Endometrium (tissue), 2 donors: Measurements from ENCODE around the gene LRP2BP.
A peak's percentile ranks its signal among the peaks of the same experiment; 100 is the strongest.
"Not testable (repeated sequence)": the region's sequence is repeated elsewhere in the genome, so short reads cannot be mapped to it uniquely, and the experiment has no call there.

ENCODE experiments used
- FAIRE-seq: peaks from 2 replicates; lab custom pipeline; 2012; peaks lifted over from hg19 to GRCh38; lab: Jason Lieb, UNC
- donor health status: control.
- donor health status: control.

The LRP2BP gene

GRCh38 chr4:185361872-185362271 lies 33.9 kb downstream of the LRP2BP start:
- FAIRE-seq: no peak

- no peak for FAIRE-seq
These were observed 35.8 kb downstream of the LRP2BP start for GRCh38 chr4:185359767-185360446.

- no peak for FAIRE-seq
These were observed 36.8 kb downstream of the LRP2BP start for GRCh38 chr4:185358959-185359358.

- no peak for FAIRE-seq
These were observed 37.2 kb downstream of the LRP2BP start for GRCh38 chr4:185358514-185358913.

- FAIRE-seq: no peak
These were observed 37.8 kb downstream of the LRP2BP start for GRCh38 chr4:185357733-185358440.

GRCh38 chr4:185357211-185357610 lies 38.5 kb downstream of the LRP2BP start:
- no peak for FAIRE-seq

- FAIRE-seq: no peak
These were observed 43.0 kb downstream of the LRP2BP start for GRCh38 chr4:185352741-185353140.

- FAIRE-seq: no peak
These were observed 43.5 kb downstream of the LRP2BP start for GRCh38 chr4:185352202-185352601.

- no peak for FAIRE-seq
These were observed 44.0 kb downstream of the LRP2BP start for GRCh38 chr4:185351691-185352090.

- no peak for FAIRE-seq
These were observed 48.6 kb downstream of the LRP2BP start for GRCh38 chr4:185346975-185347601.

- no peak for FAIRE-seq
These were observed 50.8 kb downstream of the LRP2BP start for GRCh38 chr4:185344743-185345538.

GRCh38 chr4:185343726-185344581 lies 51.8 kb downstream of the LRP2BP start:
- FAIRE-seq: peak; percentile 86

GRCh38 chr4:185341841-185342240 lies 53.9 kb downstream of the LRP2BP start:
- no peak for FAIRE-seq

- FAIRE-seq: no peak
These were observed 54.3 kb downstream of the LRP2BP start for GRCh38 chr4:185341377-185341776.

GRCh38 chr4:185339941-185340340 lies 55.8 kb downstream of the LRP2BP start:
- no peak for FAIRE-seq

GRCh38 chr4:185335579-185335978 lies 60.1 kb downstream of the LRP2BP start:
- no peak for FAIRE-seq

GRCh38 chr4:185334326-185334725 lies 61.4 kb downstream of the LRP2BP start:
- no peak for FAIRE-seq

GRCh38 chr4:185332575-185333464 lies 62.9 kb downstream of the LRP2BP start:
- no peak for FAIRE-seq

- not testable (repeated sequence) for FAIRE-seq
These were observed 65.7 kb downstream of the LRP2BP start for GRCh38 chr4:185329879-185330510.

GRCh38 chr4:185328586-185328985 lies 67.1 kb downstream of the LRP2BP start:
- FAIRE-seq: no peak
